ENCODE results near the gene BANP. TPM values are rescaled to one million over a fixed set of nuclear protein-coding genes. Genes with fewer than 3 reads are reported as not detected.

The BANP gene
- total and polyA plus RNA-seq, 2 experiments from 2014 or later = 22.8 to 23.8 TPM

DNA sequence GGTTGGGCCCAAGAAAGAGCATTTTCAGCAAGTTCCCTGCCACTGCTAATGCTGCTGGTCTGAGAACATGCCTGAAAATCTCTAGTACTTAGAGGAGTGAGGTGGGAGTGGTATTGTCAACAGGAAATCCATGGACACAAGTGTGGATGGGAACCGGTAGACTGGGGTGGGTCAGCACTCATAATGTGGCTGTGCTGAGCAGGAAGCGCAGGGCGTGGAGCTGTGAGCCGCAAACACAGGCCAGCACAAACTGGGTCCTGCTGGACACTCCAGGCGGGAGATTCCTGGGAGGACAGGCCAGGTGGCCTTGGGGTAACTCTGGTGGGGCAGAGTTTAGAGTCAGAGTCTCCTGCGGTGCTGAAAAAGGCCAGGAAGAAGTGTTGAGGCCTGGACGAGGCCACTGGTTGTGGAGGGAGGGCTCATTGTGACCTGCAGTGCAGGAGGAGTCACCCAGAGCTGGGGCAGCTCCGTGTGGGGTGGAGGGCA is 62.6 kb downstream of the BANP start:
- DNase-seq (ENCODE audit: low spot score) = no peak
- H3K79me2 ChIP-seq = peaks cover 2% of the 10 kb centered on the region
- no peak overlapping the region for H3K4me2 ChIP-seq
- H3K9me3 ChIP-seq (ENCODE audit: low read depth) = no peaks in the 10 kb centered on the region
- no peaks in the 10 kb centered on the region for H4K20me1 ChIP-seq (ENCODE audit: insufficient read depth, poor library complexity, severe bottlenecking)
- no peaks in the 10 kb centered on the region for H3K27me3 ChIP-seq
- 86% methylated on average over 8 of the region's 8 CpGs for WGBS (ENCODE audit: low lambda C conversion rate, missing lambda C conversion rate)
- peaks cover 9% of the 10 kb centered on the region for H3K4me1 ChIP-seq (ENCODE audit: insufficient read depth)
- H3K36me3 ChIP-seq (replicated peaks; ENCODE audit: insufficient read depth, low read depth) = no peaks in the 10 kb centered on the region
- H3K9me2 ChIP-seq (replicated peaks; ENCODE audit: insufficient read depth) = no peaks in the 10 kb centered on the region
- H3K4me3 ChIP-seq = no peak overlapping the region
- no peak overlapping the region for H2AFZ ChIP-seq
- no peak for TF ChIP-seq CTCF (IDR thresholded peaks at IDR 0.05; ENCODE audit: poor library complexity)
- TF ChIP-seq EZH2phosphoT487 (IDR thresholded peaks at IDR 0.05; ENCODE audit: low read depth, severe bottlenecking, unreplicated experiment) = no peak
- TF ChIP-seq EZH2 (IDR thresholded peaks at IDR 0.05; ENCODE audit: borderline replicate concordance) = no peak
- peak overlapping the region; percentile 72 for H3K27ac ChIP-seq

- Histone ChIP-seq H3K4me2 (no peak overlapping the region), H3K9me2 (replicated peaks; ENCODE audit: insufficient read depth) (no peaks in the 10 kb centered on the region), H3K36me3 (replicated peaks; ENCODE audit: insufficient read depth, low read depth) (no peaks in the 10 kb centered on the region), H4K20me1 (ENCODE audit: insufficient read depth, poor library complexity, severe bottlenecking) (no peaks in the 10 kb centered on the region), H3K9me3 (ENCODE audit: low read depth) (no peaks in the 10 kb centered on the region), H3K4me3 (no peak overlapping the region), H2AFZ (no peak overlapping the region), H3K4me1 (ENCODE audit: insufficient read depth) (peaks cover 9% of the 10 kb centered on the region), H3K79me2 (peaks cover 2% of the 10 kb centered on the region), H3K27ac (peak overlapping the region; percentile 72), H3K27me3 (no peaks in the 10 kb centered on the region)
- 58% methylated on average over 10 of the region's 10 CpGs for WGBS (ENCODE audit: low lambda C conversion rate, missing lambda C conversion rate)
- no peak for DNase-seq (ENCODE audit: low spot score)
- TF ChIP-seq EZH2phosphoT487 (IDR thresholded peaks at IDR 0.05; ENCODE audit: low read depth, severe bottlenecking, unreplicated experiment) (no peak), EZH2 (IDR thresholded peaks at IDR 0.05; ENCODE audit: borderline replicate concordance) (no peak), CTCF (IDR thresholded peaks at IDR 0.05; ENCODE audit: poor library complexity) (no peak)
Measured at GRCh38 chr16:88014252-88014781, 63.1 kb downstream of the BANP start.

DNA sequence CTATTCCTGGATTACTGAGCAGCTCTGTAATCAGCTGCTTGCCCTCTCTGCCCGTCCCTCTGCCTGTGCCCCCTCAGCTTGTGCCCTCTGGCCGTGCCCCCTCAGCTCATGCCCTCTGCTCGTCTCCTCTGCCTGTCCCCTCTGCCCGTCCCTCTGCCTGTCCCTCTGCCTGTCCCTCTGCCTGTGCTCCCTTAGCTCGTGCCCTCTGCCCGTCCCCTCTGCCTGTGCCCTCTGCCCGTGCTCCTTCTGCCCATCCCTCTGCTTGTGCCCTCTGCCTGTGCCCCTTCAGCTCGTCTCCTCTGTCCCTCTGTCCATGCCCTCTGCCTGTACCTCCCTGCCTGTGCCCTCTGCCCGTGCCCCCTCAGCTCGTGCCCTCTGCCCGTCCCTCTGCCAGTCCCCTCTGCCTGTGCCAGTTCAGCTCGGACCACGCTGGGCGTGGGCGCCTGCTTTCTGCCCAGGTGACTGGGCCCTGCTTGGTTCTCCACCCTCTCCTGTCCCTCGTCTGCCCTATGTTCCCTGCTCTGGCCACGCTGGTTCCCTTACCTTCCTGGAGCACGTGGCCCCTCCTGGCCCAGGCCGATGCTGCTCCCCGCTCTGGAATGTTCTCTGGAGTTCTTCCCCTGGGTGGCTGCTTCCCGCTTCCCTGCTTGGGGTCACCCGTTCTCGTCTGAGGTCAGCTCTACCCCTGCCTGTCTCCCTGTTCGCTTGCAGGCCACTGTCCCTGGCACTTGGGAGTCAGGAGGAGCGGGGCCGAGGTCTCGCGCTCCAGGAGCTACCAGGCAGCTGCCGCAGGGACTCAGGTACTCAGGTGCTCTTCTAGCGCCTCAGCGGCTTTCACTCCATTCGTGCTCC is 63.9 kb downstream of the BANP start:
- no peak for DNase-seq (ENCODE audit: low spot score)
- Histone ChIP-seq H3K9me3 (ENCODE audit: low read depth) (no peaks in the 10 kb centered on the region), H3K36me3 (replicated peaks; ENCODE audit: insufficient read depth, low read depth) (no peaks in the 10 kb centered on the region), H3K9me2 (replicated peaks; ENCODE audit: insufficient read depth) (no peaks in the 10 kb centered on the region), H3K4me2 (no peak overlapping the region), H3K4me3 (no peak overlapping the region), H3K27me3 (no peaks in the 10 kb centered on the region), H3K27ac (no peak overlapping the region), H2AFZ (no peak overlapping the region), H4K20me1 (ENCODE audit: insufficient read depth, poor library complexity, severe bottlenecking) (no peaks in the 10 kb centered on the region), H3K4me1 (ENCODE audit: insufficient read depth) (peaks cover 9% of the 10 kb centered on the region), H3K79me2 (no peaks in the 10 kb centered on the region)
- no peak for TF ChIP-seq CTCF (IDR thresholded peaks at IDR 0.05; ENCODE audit: poor library complexity)
- no peak for TF ChIP-seq EZH2phosphoT487 (IDR thresholded peaks at IDR 0.05; ENCODE audit: low read depth, severe bottlenecking, unreplicated experiment)
- no peak for TF ChIP-seq EZH2 (IDR thresholded peaks at IDR 0.05; ENCODE audit: borderline replicate concordance)
- 97% methylated on average over 25 of the region's 32 CpGs for WGBS (ENCODE audit: low lambda C conversion rate, missing lambda C conversion rate)
